HEK293T (cell line): ENCODE measurements around the gene ATPAF2.

Experiments used
- CTCF ChIA-PET: fragments of 350-600 bp; formaldehyde crosslinking; extraction: SDS; loops from one replicate; lab custom pipeline; 2021; ENCODE audit warnings: antibody characterized with exemption, inconsistent platforms; lab: Yijun Ruan, JAX
- POLR2A ChIA-PET: fragments of 350-600 bp; formaldehyde crosslinking; extraction: SDS; loops from one replicate; lab custom pipeline; 2020; ENCODE audit warnings: antibody characterized with exemption, inconsistent platforms; lab: Yijun Ruan, JAX
- DNase-seq: peaks from one replicate; pipeline ENCODE4 v3.0.0; 2012; ENCODE audit warnings: mixed read lengths; ENCODE audit errors: extremely low spot score
- ARNT ChIP-seq: fragments of 450-650 bp; IDR thresholded peaks from 2 replicates; pipeline ENCODE4 v1.6.1; 2017; ENCODE audit warnings: mild to moderate bottlenecking
- BHLHE40 ChIP-seq: fragments of 450-650 bp; IDR thresholded peaks from 2 replicates; pipeline ENCODE4 v1.6.1; 2016; ENCODE audit warnings: mild to moderate bottlenecking, moderate library complexity, borderline replicate concordance
- CTBP1 ChIP-seq: fragments of 450-650 bp; IDR thresholded peaks from 2 replicates; pipeline ENCODE4 v1.6.1; 2016; ENCODE audit warnings: borderline replicate concordance
- ELF4 ChIP-seq: fragments of 450-650 bp; IDR thresholded peaks from 2 replicates; pipeline ENCODE4 v1.6.1; 2017; ENCODE audit warnings: antibody characterized with exemption
- FOXA1 ChIP-seq: fragments of 450-650 bp; IDR thresholded peaks from 2 replicates; pipeline ENCODE4 v1.6.1; 2016; ENCODE audit warnings: mild to moderate bottlenecking
- FOXK2 ChIP-seq: fragments of 450-650 bp; IDR thresholded peaks from 2 replicates; pipeline ENCODE4 v1.6.1; 2016; ENCODE audit warnings: mild to moderate bottlenecking
- FOXM1 ChIP-seq: fragments of 450-650 bp; IDR thresholded peaks from 2 replicates; pipeline ENCODE4 v1.6.1; 2017; ENCODE audit warnings: mild to moderate bottlenecking, borderline replicate concordance
- HDGF ChIP-seq: fragments of 450-650 bp; IDR thresholded peaks from 2 replicates; pipeline ENCODE4 v1.6.1; 2017; ENCODE audit warnings: antibody characterized with exemption, borderline replicate concordance
- L3MBTL2 ChIP-seq: fragments of 450-650 bp; conservative IDR thresholded peaks from 2 replicates; pipeline ENCODE4 v1.6.1; 2016; ENCODE audit warnings: mild to moderate bottlenecking
- LEF1 ChIP-seq: fragments of 450-650 bp; IDR thresholded peaks from 2 replicates; pipeline ENCODE4 v1.6.1; 2017; ENCODE audit warnings: mild to moderate bottlenecking, borderline replicate concordance
- NFRKB ChIP-seq: fragments of 450-650 bp; IDR thresholded peaks from 2 replicates; pipeline ENCODE4 v1.6.1; 2016; ENCODE audit warnings: mild to moderate bottlenecking, moderate library complexity
- PKNOX1 ChIP-seq: fragments of 450-650 bp; IDR thresholded peaks from 2 replicates; pipeline ENCODE4 v1.6.1; 2016
- SP1 ChIP-seq: fragments of 450-650 bp; IDR thresholded peaks from 2 replicates; pipeline ENCODE4 v1.6.1; 2017
- SUZ12 ChIP-seq: fragments of 450-650 bp; IDR thresholded peaks from 2 replicates; pipeline ENCODE4 v1.6.1; 2016; ENCODE audit warnings: mild to moderate bottlenecking
- TARDBP ChIP-seq: fragments of 450-650 bp; IDR thresholded peaks from 2 replicates; pipeline ENCODE4 v1.6.1; 2016
- ZNF384 ChIP-seq: fragments of 450-650 bp; IDR thresholded peaks from 2 replicates; pipeline ENCODE4 v1.6.1; 2016

The ATPAF2 gene

DNA sequence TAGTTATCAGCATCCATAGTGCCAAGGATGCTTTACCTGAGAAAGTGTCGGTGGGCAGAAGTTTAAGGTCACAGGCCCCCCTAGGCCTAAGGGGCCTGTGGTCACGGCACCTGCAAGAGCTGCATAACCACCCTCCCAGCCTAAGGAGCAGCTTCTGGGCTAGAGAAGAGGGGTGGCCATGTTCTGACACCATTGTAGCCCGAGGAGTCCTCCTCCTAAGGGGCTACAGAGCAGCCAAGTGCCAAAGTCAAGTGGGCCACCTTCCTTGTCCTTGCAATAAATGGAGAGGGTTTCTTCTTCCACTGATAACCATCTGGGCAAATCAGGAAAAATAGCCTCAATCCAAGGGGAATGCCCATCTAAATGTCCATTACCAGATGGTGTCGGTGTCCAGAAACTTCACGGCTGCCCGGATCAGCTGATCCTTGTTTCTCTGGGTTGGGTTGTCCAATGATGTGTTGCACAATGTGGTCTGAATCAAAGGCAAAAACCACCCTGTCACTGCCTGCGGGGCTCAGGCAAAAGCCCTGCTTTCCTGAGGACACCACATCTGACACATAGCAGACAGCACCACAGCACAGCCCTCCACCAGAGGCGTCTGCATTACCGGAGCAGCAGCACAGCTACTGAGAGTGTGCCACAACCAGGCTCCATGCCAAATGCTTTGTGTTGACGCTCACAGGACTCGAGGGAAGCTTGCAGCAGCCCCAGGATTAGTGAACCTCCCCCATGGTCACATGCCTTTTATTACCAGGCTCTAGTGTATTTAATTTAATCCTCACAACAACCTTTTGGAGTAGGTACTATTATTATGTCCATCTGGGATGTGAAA, 12.8 kb downstream of the ATPAF2 start:
- ChIA-PET POLR2A (no interaction called here), CTCF (interaction anchor here (0.6 kb wide), 1 partner anchor 144 kb away, joined by 5 read pairs; no protein-coding TSS in a partner anchor)
- no peak for DNase-seq
- no peak for TF ChIP-seq FOXM1
- no peak for TF ChIP-seq NFRKB
- no peak for TF ChIP-seq L3MBTL2
- no peak for TF ChIP-seq LEF1
- no peak for TF ChIP-seq FOXA1
- TF ChIP-seq ARNT, result no peak

DNA sequence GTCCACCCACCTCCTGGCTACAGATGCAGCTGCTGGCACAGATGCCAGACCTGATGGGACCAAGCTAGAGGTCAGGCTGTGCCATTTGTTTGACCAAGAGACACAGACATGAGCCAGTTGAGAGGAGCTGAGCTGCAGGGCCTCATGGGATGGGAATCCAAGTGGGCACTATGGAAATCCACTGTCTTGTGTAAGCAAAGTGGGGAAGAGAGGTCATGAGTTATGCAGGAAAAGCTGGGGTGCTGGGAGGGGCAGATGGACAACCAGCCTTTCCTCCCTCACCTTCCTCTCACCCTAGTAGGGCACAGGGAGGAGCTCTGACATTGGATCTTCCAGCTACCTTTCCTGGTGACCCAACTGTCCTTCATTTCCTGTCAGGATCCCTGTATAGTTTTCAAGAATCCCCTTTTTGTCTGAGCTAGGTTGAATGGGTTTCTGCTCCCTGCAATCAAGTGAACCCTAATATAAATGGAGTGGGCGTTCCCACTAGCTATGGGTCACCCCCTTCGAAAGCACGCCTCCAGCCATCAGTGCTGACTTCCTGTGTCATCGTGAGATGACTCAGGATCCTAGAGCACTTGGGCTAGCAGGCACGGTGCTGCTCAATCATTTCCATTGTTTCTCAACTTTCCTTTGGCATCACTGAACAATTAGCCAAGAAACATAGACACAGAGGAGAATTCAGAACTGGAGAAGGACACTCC, 13.6 kb downstream of the ATPAF2 start:
- CTCF ChIA-PET, result interaction anchor here (0.6 to 1.0 kb wide), 2 partner anchors 8 to 145 kb away, joined by 3 to 5 read pairs; no protein-coding TSS in a partner anchor
- POLR2A ChIA-PET, result interaction anchor here (0.8 kb wide), 1 partner anchor 53 kb away, joined by 3 read pairs; the partner anchor contains the start of genes DRC3 and TOM1L2
- TF ChIP-seq NFRKB (no peak), TARDBP (no peak), ELF4 (no peak), SUZ12 (no peak)
- DNase-seq, result no peak

DNA sequence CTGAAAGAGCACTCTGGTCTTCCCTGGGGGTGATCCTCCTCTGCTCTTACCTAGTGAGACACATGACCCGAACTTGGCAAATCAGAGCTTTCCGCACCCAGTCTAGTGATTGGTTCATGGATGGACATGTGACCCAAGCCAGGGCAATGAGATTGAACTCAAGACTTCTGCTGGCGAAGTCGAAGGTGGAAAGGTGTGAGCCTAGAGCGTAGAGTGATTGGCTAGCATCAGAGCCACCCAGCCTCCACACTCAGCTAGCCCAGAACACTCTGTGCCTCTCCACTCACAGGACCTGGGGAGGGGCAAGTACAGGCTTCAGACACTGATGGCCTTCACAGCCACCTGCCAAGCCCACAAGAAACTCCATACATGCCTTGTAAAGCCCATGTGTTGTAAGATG, 17.6 kb downstream of the ATPAF2 start:
- ChIA-PET POLR2A (no interaction called here), CTCF (no interaction called here)
- no peak for TF ChIP-seq FOXM1
- no peak for TF ChIP-seq ARNT
- TF ChIP-seq CTBP1, result no peak
- TF ChIP-seq PKNOX1, result no peak
- no peak for TF ChIP-seq FOXK2
- no peak for TF ChIP-seq SUZ12
- no peak for TF ChIP-seq SP1
- no peak for TF ChIP-seq ZNF384
- TF ChIP-seq TARDBP, result no peak
- TF ChIP-seq NFRKB, result no peak
- TF ChIP-seq BHLHE40, result no peak
- no peak for TF ChIP-seq L3MBTL2
- TF ChIP-seq ELF4, result no peak
- no peak for TF ChIP-seq LEF1
- TF ChIP-seq FOXA1, result no peak
- TF ChIP-seq HDGF, result no peak
- DNase-seq, result no peak

- POLR2A ChIA-PET, result no interaction called here
- CTCF ChIA-PET, result interaction anchor here (1.0 kb wide), 1 partner anchor 12 kb away, joined by 4 read pairs; no protein-coding TSS in a partner anchor
- no peak for DNase-seq
- no peak for TF ChIP-seq PKNOX1
Measured at GRCh38 chr17:18020971-18021370, 18.0 kb downstream of the ATPAF2 start.

DNA sequence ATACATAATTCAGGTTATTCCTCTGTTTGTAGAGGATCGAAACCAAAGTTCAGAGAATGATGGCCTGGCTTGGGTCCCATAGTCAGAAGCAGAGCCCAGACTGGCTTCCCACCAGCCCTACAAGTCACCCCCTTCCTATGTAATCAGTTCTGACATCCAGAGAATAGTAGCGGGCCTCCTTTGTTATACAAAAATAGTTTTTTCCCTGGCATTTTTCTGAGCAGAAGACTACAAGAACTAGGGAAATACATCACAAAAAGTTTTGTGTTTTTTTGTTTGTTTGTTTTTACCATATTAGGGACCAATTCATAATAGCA, 19.2 kb downstream of the ATPAF2 start:
- TF ChIP-seq ELF4, result no peak
- TF ChIP-seq HDGF, result no peak
- no peak for TF ChIP-seq SUZ12
- no peak for TF ChIP-seq FOXM1
- no peak for TF ChIP-seq FOXK2
- no peak for TF ChIP-seq LEF1
- TF ChIP-seq TARDBP, result no peak
- CTCF ChIA-PET, result interaction anchor here (1.0 kb wide), 1 partner anchor 13 kb away, joined by 4 read pairs; no protein-coding TSS in a partner anchor
- no peak for DNase-seq
- POLR2A ChIA-PET, result no interaction called here

GRCh38 chr17:18018411-18018921, 20.5 kb downstream of the ATPAF2 start:
- TF ChIP-seq TARDBP (no peak), SUZ12 (no peak), BHLHE40 (no peak), ARNT (no peak), ZNF384 (no peak)
- ChIA-PET POLR2A (no interaction called here), CTCF (no interaction called here)
- no peak for DNase-seq

GRCh38 chr17:18017958-18018357, 21.0 kb downstream of the ATPAF2 start:
- TF ChIP-seq FOXM1 (no peak), NFRKB (no peak), LEF1 (no peak), FOXA1 (no peak), CTBP1 (no peak), ARNT (no peak), SP1 (no peak), BHLHE40 (no peak), ZNF384 (no peak), ELF4 (no peak), FOXK2 (no peak), L3MBTL2 (no peak), SUZ12 (no peak), TARDBP (no peak), PKNOX1 (no peak), HDGF (no peak)
- DNase-seq, result no peak
- CTCF ChIA-PET, result no interaction called here
- POLR2A ChIA-PET, result no interaction called here
